ENCODE data around the gene NAP1L5.
A peak's percentile ranks its signal among the peaks of the same experiment; 100 is the strongest.

Gene NAP1L5

GRCh38 chr4:88722276-88722780 lies 24.7 kb upstream of the NAP1L5 start:
- no peak for DNase-seq (ENCODE audit: low spot score)

- no peak for DNase-seq (ENCODE audit: low spot score)
Measured at GRCh38 chr4:88720451-88721428, 23.1 kb upstream of the NAP1L5 start.

- DNase-seq (ENCODE audit: low spot score): no peak
Measured at GRCh38 chr4:88719381-88719780, 21.8 kb upstream of the NAP1L5 start.

GRCh38 chr4:88718098-88718497 lies 20.5 kb upstream of the NAP1L5 start:
- no peak for DNase-seq (ENCODE audit: low spot score)

- no peak for DNase-seq (ENCODE audit: low spot score)
Measured at GRCh38 chr4:88713782-88714181, 16.2 kb upstream of the NAP1L5 start.

GRCh38 chr4:88709989-88710388 lies 12.4 kb upstream of the NAP1L5 start:
- no peak for DNase-seq (ENCODE audit: low spot score)

GRCh38 chr4:88706574-88706973 lies 8.9 kb upstream of the NAP1L5 start:
- no peak for DNase-seq (ENCODE audit: low spot score)

GRCh38 chr4:88705805-88706492 lies 8.3 kb upstream of the NAP1L5 start:
- no peak for DNase-seq (ENCODE audit: low spot score)

- no peak for DNase-seq (ENCODE audit: low spot score)
Measured at GRCh38 chr4:88705223-88705622, 7.6 kb upstream of the NAP1L5 start.

- no peak for DNase-seq (ENCODE audit: low spot score)
Measured at GRCh38 chr4:88702782-88703181, 5.2 kb upstream of the NAP1L5 start.

GRCh38 chr4:88698519-88698918 lies 890 bp upstream of the NAP1L5 start:
- DNase-seq (ENCODE audit: low spot score): no peak

GRCh38 chr4:88697141-88697540 lies 488 bp downstream of the NAP1L5 start:
- DNase-seq (ENCODE audit: low spot score): peak; percentile 6

GRCh38 chr4:88696630-88697029 lies 999 bp downstream of the NAP1L5 start:
- no peak for DNase-seq (ENCODE audit: low spot score)

GRCh38 chr4:88693792-88694191 lies 3.8 kb downstream of the NAP1L5 start:
- DNase-seq (ENCODE audit: low spot score): no peak

- no peak for DNase-seq (ENCODE audit: low spot score)
Measured at GRCh38 chr4:88690355-88690754, 7.3 kb downstream of the NAP1L5 start.

- DNase-seq (ENCODE audit: low spot score): no peak
Measured at GRCh38 chr4:88681209-88681608, 16.4 kb downstream of the NAP1L5 start.

GRCh38 chr4:88675543-88675942 lies 22.1 kb downstream of the NAP1L5 start:
- no peak for DNase-seq (ENCODE audit: low spot score)

GRCh38 chr4:88674979-88675378 lies 22.6 kb downstream of the NAP1L5 start:
- DNase-seq (ENCODE audit: low spot score): no peak

GRCh38 chr4:88674565-88674964 lies 23.1 kb downstream of the NAP1L5 start:
- no peak for DNase-seq (ENCODE audit: low spot score)

- DNase-seq (ENCODE audit: low spot score): no peak
Measured at GRCh38 chr4:88673886-88674285, 23.7 kb downstream of the NAP1L5 start.

GRCh38 chr4:88672987-88673386 lies 24.6 kb downstream of the NAP1L5 start:
- DNase-seq (ENCODE audit: low spot score): peak; percentile 18

GRCh38 chr4:88661739-88662138 lies 35.9 kb downstream of the NAP1L5 start:
- no peak for DNase-seq (ENCODE audit: low spot score)
